GM21825 (cell line): ENCODE data around the gene MS4A13.
"Not testable (repeated sequence)": the region's sequence is repeated elsewhere in the genome, so short reads cannot be mapped to it uniquely, and the experiment has no call there.

ENCODE experiments used
- ATAC-seq: cut with Tn5 transposase; IDR thresholded peaks from one replicate; pipeline ENCODE4 v1.9.1; 2021; ENCODE audit warnings: mild to moderate bottlenecking, moderate library complexity; ENCODE audit not compliant: unreplicated experiment

MS4A13 gene, protein sequence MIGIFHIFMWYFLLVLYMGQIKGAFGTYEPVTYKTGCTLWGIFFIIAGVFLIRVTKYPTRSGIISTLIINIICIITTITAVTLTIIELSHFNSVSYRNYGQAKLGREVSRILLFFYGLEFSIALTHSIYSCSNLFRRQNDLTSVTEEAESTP

DNA sequence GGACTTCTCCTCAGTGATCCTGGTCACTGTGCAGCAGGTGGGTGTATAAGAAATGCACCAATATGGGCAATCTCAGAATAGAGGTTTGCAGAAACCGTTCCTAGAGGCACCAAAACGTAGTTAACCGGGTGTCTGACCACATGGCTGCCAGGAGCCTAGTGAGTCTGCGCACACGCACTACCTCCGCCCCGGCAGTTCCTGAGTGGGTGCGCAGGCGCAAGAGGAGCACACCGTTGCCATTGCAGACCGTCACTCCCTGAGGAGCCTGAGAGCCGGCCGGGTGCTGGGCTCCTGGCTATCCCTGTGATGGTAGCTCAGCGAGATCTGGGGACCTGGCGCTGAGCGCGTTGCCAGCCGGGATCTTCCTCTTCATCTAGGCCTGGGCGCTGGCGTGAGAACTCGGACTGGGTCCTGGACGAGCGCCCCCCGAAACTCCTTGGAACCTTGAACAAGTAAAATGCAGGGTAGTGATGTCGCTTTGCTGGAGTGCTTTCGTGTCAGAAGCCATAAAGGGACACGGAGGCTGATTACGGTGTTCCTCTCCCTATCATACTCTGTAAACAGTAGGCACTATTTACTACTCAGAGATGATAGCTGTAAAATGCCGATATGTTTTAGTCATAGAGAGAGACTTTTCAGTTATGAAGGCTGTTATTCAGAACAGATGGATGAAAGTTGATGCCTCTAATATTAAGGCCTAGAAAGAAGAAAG is at the start of gene MS4A13:
MS4A13 (plus strand) TSS at position 249 of the 712 bp plus-strand sequence. CDS start 2,692 bp downstream, outside the sequence.
- ATAC-seq = no peak

DNA sequence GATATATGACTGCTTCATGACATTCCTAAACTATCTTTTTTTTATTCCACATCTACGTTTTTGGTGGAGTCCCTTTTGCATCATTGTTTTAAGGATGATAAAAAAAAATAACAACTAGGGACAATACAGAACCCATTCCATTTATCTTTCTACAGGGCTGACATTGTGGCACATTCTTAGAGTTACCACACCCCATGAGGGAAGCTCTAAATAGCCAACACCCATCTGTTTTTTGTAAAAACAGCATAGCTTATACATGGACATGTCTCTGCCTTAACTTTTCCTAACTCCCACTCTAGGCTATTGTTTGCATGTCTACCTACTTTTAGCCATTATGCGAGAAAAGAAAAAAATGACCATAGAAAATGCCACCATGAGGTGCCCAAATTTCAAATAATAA is 46.4 kb upstream of the MS4A13 start:
- no peak for ATAC-seq

DNA sequence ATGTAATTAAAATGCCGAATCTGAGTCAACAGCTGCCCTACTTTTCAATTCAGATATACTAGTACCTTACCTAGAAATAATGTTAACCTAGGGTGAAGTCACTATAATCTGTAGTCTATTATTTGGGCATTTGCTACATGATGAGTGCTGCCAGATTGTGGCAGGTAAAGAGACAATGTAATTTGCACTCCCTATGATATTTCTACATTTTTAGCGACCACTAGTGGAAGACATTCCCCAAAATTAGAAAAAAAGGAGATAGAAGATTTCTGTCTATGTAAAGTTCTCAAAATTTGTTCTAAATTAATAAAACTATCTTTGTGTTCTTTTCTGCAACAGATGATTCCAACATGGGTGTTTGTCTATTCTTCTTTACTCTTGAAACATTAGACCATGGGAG is 45.5 kb upstream of the MS4A13 start:
- ATAC-seq = no peak

DNA sequence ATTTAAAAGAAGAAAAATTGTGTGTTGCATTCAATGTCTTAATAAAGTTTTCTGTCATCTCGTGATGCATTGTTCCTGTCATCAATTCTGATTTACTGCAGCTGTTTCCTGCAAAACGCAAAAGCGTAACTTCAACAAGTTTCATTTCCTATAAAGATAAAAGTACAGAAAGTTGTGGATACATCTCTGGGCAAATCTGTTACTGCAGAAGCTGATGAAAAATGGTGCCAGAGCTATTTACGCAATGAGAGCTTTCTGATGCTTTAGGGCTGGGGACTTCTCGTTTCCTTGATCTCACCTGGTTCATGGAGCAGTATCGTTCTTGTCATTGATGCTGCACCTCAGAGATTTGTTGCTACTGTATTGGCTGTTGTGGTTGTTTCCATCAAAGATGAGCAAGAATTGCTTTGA is 38.2 kb upstream of the MS4A13 start:
- ATAC-seq = peak; percentile 60

DNA sequence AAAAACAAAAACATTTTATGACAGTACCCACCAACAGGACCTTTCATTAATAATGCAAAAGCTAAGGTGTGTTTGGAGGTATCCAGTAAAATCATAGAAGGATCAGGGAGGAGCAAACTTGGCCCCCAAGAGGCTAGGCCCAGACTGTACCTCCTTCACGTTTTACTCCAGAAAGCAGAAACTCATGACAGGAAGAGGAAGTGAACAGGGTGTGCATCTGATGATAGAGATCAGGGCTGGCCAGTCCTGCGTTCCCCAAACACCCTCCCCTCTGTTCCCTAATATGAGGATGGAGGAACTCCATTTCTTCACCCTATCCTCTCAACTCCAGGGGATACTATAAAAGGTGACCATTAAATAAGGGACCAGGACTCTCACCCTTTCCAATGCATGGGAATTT is 32.8 kb upstream of the MS4A13 start:
- ATAC-seq = peak; percentile 38

DNA sequence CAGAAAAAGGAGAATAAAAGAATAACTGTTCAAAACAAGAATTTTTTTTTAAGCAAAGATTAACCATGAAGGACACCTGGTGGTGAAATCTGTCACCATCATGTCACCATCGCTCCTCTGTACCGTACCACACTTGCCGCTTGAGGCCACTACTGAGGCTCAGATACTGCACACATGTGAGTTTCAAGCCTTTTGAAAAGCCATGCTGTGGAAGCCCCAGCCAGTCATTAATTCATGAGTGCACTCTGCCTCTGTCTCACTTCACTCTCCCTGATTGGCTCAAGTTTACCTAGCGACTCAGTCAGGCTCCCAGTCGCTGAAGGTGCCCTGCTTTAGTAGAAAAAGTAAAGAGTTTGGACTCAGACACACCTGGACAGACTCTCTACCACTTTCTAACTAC is 29.2 kb upstream of the MS4A13 start:
- ATAC-seq = peak; percentile 97

DNA sequence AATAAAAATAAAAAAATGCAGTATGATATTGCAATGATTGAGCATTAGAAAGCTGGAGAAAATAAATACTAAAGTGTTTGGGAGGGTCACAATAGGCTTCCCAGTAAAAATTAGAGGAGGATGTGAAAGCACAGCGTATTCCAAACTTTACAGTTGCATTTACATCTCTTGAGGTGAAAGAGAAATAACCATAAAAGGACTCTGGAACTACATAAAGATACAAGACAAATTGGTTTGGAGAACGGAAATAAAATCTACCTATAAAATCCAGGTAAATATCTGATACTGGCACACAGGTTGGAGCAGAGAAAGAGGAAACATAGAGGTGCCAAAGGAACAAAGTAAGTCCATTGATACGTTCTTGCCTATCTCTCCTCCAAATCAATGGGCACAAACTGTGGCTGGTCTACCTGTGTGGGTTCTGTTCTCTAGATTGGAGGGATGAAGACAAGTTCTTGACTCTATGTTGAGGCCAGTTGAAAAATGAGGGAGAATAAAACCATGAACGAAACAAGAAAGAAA is 22.6 kb upstream of the MS4A13 start, which contains the start of gene MS4A12:
MS4A12 (plus strand) TSS at position 291 of the 522 bp plus-strand sequence. CDS start 4,541 bp downstream, outside the sequence.
- ATAC-seq = no peak

DNA sequence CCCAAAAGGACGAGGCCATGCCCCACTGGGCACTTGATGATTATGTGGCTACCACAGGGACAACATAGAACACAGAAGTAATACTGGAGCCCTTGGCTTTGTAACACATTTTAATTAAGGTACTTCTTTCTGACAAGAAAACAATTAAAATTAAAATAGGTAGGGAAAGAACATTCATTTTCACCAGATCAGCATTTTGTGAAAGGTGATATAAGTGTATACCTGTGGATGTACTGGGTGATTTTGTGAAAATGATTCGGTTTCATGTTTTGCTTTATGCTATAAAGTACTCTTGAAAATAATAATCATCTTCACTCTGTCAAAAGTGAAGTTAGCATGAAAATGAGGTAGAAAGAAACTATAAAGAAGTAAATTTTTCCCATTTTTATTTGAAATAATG is 21.7 kb upstream of the MS4A13 start:
- ATAC-seq = no peak

DNA sequence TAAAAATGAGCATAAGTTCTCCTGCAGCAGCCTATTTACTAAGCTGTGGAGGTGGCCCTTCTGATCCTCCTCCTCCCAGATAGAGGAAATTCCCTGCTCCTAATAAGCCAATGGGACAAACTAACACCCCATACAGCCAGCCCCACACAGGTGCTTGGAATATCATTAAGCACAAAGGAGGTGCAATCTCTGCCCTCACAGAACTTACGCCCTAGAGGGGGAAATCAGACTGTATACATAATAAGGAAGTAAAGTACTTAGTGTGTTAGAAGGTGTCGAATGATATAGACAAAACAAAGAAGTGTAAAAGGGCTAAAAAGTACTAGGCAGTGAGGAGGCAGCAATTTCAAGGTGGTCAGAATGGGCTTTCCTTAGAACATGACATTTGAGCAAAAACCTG is 16.8 kb upstream of the MS4A13 start:
- ATAC-seq = no peak

DNA sequence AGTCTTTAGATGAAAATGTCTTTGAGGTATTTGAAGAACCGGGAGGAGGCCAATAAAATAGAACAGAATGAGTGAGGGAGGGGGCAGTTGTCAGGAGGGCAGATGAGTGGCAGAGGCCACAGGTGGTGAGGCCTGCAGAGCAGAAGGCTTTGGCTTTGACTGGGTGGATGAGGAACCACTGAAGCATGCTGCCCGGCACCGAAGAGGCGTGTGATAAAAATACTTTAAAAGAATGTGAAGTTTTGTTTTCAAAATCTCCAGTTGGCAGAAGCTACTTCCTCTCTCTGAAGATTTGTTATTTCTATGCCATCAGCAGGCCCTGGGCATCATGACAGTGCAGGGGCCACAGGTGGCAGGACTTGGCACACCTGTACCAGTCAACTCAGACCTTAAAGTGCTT is 16.3 kb upstream of the MS4A13 start:
- peak; percentile 83 for ATAC-seq

DNA sequence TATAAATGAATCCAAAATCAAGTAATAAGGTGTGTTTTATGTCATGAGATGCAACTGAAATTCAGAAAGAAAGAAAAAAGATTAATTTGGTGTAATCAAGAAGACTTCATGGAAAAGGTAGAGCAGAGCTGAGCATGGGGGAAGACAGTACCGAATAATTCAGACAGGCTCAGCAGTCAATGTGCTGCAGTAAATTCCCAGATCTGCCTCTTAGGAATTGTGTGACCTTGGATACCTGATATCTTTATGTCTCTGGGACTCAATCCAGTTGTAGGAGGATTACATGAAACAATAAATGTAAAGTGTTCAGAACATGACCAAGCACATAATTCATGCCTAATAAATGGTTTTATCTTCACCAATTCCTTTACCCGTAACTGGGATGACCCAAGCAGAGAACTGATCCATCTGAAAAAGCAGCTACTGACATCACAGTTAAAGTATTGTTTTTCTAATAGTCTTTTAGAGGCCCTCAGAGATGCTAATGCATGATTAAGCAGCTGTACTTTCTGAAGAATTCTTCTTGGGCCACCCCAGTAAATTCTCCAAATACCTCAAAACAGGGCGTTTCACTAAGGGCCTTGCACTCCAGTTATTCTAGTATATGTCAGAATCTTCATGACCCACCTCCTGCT is 14.8 kb upstream of the MS4A13 start:
- no peak for ATAC-seq

DNA sequence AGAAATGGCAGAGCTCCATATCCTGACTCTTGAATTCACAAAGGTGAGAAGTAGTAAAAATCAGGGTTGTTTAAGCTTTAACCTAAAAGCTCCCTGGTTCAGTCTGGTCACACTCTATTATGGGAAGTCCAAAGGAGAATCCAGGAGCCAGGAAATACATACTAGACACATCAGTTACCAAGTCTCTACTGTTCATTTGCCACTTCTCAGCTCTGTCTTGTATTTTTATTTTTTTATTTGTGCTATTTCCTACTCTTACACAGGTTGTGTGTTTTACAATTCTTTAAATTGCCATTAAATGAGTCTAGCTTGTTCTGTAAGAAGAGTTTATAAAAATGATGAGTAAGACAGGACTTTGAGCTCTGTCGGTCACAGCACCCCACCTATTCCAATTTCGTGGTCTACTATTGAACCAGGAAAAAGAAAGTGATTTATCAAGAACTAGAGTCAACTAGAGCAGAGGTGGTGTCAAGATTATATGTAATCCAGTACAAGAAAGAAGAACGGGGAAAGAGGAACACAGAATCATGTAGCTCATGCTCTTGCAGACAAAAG is 12.9 kb upstream of the MS4A13 start:
- no peak for ATAC-seq

DNA sequence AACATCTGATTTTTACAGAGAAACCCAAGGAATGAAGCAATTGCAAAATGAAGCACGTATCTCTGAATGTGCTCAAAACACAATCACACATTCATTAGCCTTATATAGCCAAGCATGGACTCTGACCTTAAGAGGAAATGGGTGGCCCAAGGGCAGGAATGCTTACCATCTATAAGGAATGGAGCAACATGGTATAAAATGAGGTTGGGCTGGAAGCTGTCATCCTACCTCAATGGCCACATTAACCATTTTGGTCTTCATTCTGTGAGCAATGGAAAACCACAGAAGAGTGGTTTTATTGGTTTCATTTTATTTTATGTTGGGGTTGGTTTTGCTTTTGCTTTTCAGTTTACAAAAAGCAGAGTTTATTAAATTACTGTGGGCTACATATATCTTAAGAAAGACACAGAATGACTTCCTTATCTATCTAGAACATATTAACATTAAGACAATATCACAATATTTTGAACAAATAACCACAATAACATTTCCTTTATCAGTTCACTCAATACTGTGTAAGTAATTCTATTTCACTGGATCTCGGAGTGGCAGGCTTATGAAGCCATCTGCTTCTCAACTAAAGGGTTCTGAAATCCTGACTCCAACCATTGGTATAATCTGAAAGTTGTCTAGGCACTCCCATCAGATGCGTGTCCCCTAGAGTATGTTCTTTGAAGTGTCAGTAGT is 10.8 kb upstream of the MS4A13 start:
- ATAC-seq = no peak

DNA sequence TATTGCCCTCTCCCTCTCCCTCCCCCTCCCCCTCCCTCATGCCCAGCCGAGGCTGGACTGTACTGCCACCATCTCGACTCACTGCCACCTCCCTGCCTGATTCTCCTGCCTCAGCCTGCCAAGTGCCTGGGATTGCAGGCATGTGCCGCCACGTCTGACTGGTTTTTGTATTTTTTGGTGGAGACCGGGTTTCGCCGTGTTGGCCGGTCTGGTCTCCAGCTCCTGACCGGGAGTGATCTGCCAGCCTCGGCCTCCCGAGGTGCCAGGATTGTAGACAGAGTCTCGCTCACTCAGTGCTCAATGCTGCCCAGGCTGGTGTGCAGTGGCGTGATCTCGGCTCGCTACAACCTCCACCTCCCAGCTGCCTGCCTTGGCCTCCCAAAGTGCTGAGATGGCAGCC is 5.6 kb upstream of the MS4A13 start:
- ATAC-seq = not testable (repeated sequence)

DNA sequence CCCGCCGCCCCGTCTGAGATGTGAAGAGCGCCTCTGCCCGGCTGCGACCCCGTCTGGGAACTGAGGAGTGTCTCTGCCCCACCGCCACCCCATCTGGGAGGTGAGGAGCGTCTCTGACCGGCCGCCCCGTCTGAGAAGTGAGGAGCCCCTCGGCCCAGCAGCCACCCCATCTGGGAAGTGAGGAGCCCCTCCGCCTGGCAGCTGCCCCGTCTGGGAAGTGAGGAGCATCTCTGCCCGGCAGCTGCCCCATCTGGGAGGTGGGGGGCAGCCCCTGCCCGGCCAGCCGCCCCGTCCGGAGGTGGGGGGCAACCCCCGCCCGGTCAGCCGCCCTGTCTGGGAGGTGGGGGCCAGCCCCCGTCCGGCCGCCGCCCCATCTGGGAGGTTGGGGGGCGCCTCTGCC is 5.0 kb upstream of the MS4A13 start:
- not testable (repeated sequence) for ATAC-seq

DNA sequence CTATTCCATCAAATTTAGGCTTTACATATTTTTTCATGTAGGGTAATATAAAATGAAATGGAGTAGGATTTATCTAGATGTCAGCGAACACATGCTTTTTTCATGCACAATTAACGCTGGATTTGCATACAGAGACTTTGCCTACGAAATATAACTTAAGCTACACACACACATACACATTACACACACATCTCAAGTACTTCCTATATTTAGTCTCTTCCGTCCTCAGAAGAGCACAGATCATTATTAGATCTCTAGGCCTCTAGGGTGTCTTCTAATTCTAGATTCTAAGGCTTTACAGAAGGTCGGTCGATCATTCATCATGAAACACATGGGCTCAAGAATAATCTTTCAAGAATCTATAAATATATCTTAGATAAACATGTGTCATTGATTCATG is 3.8 kb upstream of the MS4A13 start:
- ATAC-seq = no peak

DNA sequence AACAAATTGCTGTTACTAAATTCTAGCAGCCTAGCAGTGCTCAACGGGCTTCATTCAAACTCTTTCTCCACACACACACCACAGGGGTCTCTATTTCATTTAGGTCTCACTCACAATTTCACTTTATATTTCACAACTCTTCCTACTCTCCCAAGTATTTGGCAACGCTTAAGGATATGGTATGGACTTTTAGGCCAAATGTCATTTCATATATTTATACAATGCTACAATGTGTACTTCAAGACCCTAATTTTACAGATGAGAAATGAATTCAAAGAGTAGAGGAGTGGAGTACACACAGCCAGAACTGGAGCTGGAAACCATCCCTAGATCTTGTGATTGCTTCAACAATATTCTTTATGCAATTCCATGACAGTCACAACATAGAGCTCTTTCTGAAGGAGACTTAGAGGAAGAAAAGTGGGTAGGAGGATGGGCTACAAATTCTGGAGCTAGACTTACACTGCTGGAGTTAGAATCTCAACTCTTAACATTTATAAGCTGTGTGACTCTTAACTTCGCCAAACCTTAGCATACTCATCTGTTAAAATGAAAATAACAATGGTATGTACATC is 2.5 kb upstream of the MS4A13 start:
- ATAC-seq = no peak

DNA sequence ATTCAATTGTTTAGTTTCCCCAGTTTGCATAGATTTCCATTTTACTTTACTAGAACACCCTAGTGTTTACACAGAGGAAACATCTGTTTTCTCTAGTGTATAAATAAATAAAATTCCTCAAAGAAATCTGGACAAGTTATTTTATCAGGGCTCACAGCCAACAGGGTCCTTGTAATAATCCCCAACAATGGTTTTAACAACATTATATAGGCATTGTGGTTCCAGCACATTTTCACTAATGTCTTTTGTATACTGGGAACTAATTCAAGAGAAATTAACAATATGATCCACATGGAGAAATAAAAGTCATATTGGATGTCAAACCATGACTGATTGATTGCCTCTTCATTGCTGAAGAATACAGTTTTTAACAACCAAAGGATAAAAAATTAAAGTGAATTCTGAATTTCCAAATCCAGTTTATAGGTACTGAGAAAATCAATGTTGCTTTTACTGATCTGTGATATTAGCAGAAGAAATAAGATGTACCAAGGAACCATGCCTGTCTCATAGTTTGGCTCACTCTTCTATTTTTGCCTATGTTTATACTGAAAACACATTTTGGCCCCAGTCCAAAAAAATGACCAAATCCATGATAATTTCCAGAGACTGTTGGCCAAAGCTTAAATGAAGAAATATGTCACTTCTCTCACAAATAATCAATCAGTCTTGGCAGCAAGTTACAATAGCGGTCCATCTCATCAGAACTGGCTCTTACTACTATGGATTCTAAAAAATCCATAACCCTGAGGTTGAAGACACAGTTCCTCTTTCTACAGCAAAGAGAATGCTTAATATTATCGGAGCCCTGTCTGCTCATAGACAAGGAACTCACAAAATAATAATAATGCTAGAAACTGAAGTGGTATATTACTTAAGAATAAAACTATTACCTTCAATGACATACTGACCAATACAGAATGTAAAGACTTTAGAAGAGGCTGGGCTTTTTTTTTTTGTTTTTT is 1.4 kb upstream of the MS4A13 start:
- ATAC-seq = no peak

DNA sequence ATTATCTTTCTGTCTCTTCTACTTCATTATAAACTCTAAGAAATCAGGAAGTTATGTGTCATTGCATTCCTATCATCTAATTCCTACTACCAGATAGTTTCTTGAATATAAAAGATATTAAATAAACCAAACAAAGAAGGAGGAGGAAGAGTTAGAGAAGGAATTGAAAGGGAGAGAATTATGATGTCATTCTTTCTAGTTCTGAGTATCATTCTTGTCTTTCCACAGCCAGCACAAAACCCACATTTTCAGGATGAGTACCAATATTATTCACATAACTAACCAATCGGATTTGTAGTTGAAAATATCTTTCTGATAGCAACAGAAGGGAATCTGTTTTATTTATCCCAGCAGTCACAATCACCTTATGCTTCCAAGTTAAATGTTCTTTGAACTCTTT is 13.3 kb downstream of the MS4A13 start:
- ATAC-seq = no peak

DNA sequence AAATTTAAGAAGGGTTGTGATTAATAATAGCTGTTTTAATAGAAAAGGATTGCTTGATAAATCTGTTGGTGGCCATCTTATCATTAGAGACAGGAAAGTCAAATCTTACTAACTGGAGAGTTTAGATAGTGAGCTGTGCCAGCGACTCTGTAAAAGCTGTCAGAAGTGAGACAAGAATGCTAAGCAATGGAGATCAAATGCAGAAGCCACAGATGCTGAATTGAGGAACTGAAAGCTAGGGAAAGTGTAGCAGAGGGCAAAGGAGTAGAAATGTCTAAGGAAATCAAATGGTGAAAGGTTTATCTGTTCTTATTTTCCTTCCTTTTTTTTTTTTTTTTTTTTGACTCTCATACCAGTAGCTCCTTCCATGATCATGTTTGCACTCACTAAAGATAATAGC is 13.7 kb downstream of the MS4A13 start:
- ATAC-seq = peak; percentile 89
